HepG2 (cell line): ENCODE results near the gene ARF4. TPM values are rescaled to one million over a fixed set of nuclear protein-coding genes. Genes with fewer than 3 reads are reported as not detected.
A peak's percentile ranks its signal among the peaks of the same experiment; 100 is the strongest.

Experiments
- ARNTL ChIP-seq: sonication (generic); formaldehyde crosslinking; IDR thresholded peaks from 2 replicates; pipeline ENCODE4 v1.4.0; 2020; ENCODE audit warnings: mild to moderate bottlenecking, missing genetic modification reagents
- CCDC6 ChIP-seq: sonication (generic); formaldehyde crosslinking; IDR thresholded peaks from 2 replicates; pipeline ENCODE4 v1.8.1; 2022; ENCODE audit warnings: mild to moderate bottlenecking, missing genetic modification reagents, moderate library complexity
- IRF2 ChIP-seq: IDR thresholded peaks from 2 replicates; pipeline ENCODE4 v1.6.1; 2018; ENCODE audit warnings: missing genetic modification reagents, missing compliant biosample characterization
- NFE2 ChIP-seq: sonication (generic); formaldehyde crosslinking; IDR thresholded peaks from 2 replicates; pipeline ENCODE4 v1.4.0; 2020; ENCODE audit warnings: missing genetic modification reagents
- NFKBIZ ChIP-seq: IDR thresholded peaks from 2 replicates; pipeline ENCODE4 v1.6.1; 2018; ENCODE audit warnings: missing genetic modification reagents, missing compliant biosample characterization
- NFRKB ChIP-seq: fragments of 450-650 bp; IDR thresholded peaks from 2 replicates; pipeline ENCODE4 v1.6.1; 2017
- PRMT3 ChIP-seq: sonication (generic); formaldehyde crosslinking; IDR thresholded peaks from 2 replicates; pipeline ENCODE4 v1.8.1; 2022; ENCODE audit warnings: low read depth, mild to moderate bottlenecking, moderate library complexity, missing genetic modification reagents, borderline replicate concordance
- RFX3 ChIP-seq: IDR thresholded peaks from 2 replicates; pipeline ENCODE4 v1.6.1; 2016; ENCODE audit warnings: missing biosample characterization, missing genetic modification reagents
- SMARCC2 ChIP-seq: fragments of 450-650 bp; IDR thresholded peaks from 2 replicates; pipeline ENCODE4 v1.6.1; 2017; ENCODE audit warnings: antibody characterized with exemption, mild to moderate bottlenecking
- SP2 ChIP-seq: sonication (generic); formaldehyde crosslinking; IDR thresholded peaks from 2 replicates; pipeline ENCODE4 v1.5.1; 2020; ENCODE audit warnings: mild to moderate bottlenecking, missing genetic modification reagents
- TCF12 ChIP-seq, 2 experiments: fragments of 450-650 bp in 1 of 2; sonication (generic) in 1 of 2; formaldehyde crosslinking in 1 of 2; IDR thresholded peaks; 2 replicates each; pipeline versions ENCODE4 v1.6.1 to v1.8.0; 2017 to 2022; ENCODE audit warnings: antibody characterized with exemption in 1 of 2, mild to moderate bottlenecking in 1 of 2, missing genetic modification reagents in 1 of 2, moderate library complexity in 1 of 2
- TEAD2 ChIP-seq: sonication (generic); formaldehyde crosslinking; IDR thresholded peaks from 2 replicates; pipeline ENCODE4 v1.9.0; 2021; ENCODE audit warnings: missing genetic modification reagents
- ZBTB1 ChIP-seq: sonication (generic); formaldehyde crosslinking; IDR thresholded peaks from 2 replicates; pipeline ENCODE4 v1.4.0; 2020; ENCODE audit warnings: missing genetic modification reagents, borderline replicate concordance
- ZBTB44 ChIP-seq: sonication (generic); formaldehyde crosslinking; IDR thresholded peaks from 2 replicates; pipeline ENCODE4 v1.4.0; 2020; ENCODE audit warnings: missing genetic modification reagents
- ZKSCAN1 ChIP-seq: fragments of 150-350 bp; IDR thresholded peaks from 2 replicates; pipeline ENCODE4 v1.6.1; 2014; ENCODE audit warnings: low read length
- ZNF235 ChIP-seq: sonication (generic); formaldehyde crosslinking; IDR thresholded peaks from 2 replicates; pipeline ENCODE4 v1.8.1; 2023; ENCODE audit warnings: mild to moderate bottlenecking, missing genetic modification reagents, borderline replicate concordance
- ZNF264 ChIP-seq: sonication (generic); formaldehyde crosslinking; IDR thresholded peaks from 2 replicates; pipeline ENCODE4 v1.4.0; 2020; ENCODE audit warnings: missing genetic modification reagents
- ZNF274 ChIP-seq: sonication (generic); formaldehyde crosslinking; IDR thresholded peaks from 2 replicates; pipeline ENCODE4 v1.5.1; 2020; ENCODE audit warnings: mild to moderate bottlenecking, missing genetic modification reagents
- ZNF296 ChIP-seq: sonication (generic); formaldehyde crosslinking; conservative IDR thresholded peaks from 2 replicates; pipeline ENCODE4 v1.5.0; 2020; ENCODE audit warnings: mild to moderate bottlenecking, missing genetic modification reagents
- ZNF329 ChIP-seq: sonication (generic); formaldehyde crosslinking; IDR thresholded peaks from 2 replicates; pipeline ENCODE4 v1.9.0; 2021; ENCODE audit warnings: low read depth, mild to moderate bottlenecking, missing genetic modification reagents
- ZNF343 ChIP-seq: sonication (generic); formaldehyde crosslinking; IDR thresholded peaks from 2 replicates; pipeline ENCODE4 v1.4.0; 2020; ENCODE audit warnings: mild to moderate bottlenecking, missing genetic modification reagents
- ZNF512 ChIP-seq: sonication (generic); formaldehyde crosslinking; IDR thresholded peaks from 2 replicates; pipeline ENCODE4 v1.4.0; 2020; ENCODE audit warnings: mild to moderate bottlenecking, missing genetic modification reagents
- ZNF557 ChIP-seq: sonication (generic); formaldehyde crosslinking; IDR thresholded peaks from 2 replicates; pipeline ENCODE4 v1.4.0; 2020; ENCODE audit warnings: missing genetic modification reagents
- ZNF816 ChIP-seq: sonication (generic); formaldehyde crosslinking; IDR thresholded peaks from 2 replicates; pipeline ENCODE4 v1.8.0; 2022; ENCODE audit warnings: missing genetic modification reagents, mild to moderate bottlenecking, borderline replicate concordance
- ZSCAN12 ChIP-seq: sonication (generic); formaldehyde crosslinking; IDR thresholded peaks from 2 replicates; pipeline ENCODE4 v1.9.0; 2021; ENCODE audit warnings: mild to moderate bottlenecking, missing genetic modification reagents
- ZSCAN29 ChIP-seq: sonication (generic); formaldehyde crosslinking; conservative IDR thresholded peaks from 2 replicates; pipeline ENCODE4 v1.4.0; 2020; ENCODE audit warnings: mild to moderate bottlenecking, missing genetic modification reagents
- polyA plus RNA-seq, 8 experiments: library from polyadenylated mRNA; depleted of rRNA in 3 of 8; stranded (reverse) in 7 of 8; unstranded in 1 of 8; fragments of >200 nt; fragmentation: Illumina TruSeq in 4 of 8; extraction: Trizol in 4 of 8; gene quantifications; 2 replicates each; pipeline versions ENCODE4 v1.2.1 to v1.2.3, GENCODE V29; 2011 to 2016; ENCODE audit warnings: low read depth in 4 of 8, missing spikeins in 1 of 8, mixed read lengths in 1 of 8; ENCODE audit not compliant: insufficient read depth in 1 of 8
- total RNA-seq, 5 experiments: library from RNA; depleted of rRNA; stranded (reverse); fragments of >200 nt; fragmentation: Illumina TruSeq; extraction: Trizol; gene quantifications; 2 replicates each; pipeline ENCODE4 v1.2.3, GENCODE V29; 2016; ENCODE audit warnings: low read depth in 1 of 5
- TF ChIP-seq, protein P1 (sequence below): IDR thresholded peaks from 2 replicates; pipeline ENCODE4 v1.6.1; 2016
- TF ChIP-seq, protein P2 (sequence below): sonication (generic); formaldehyde crosslinking; IDR thresholded peaks from 2 replicates; pipeline ENCODE4 v1.4.0; 2020; ENCODE audit warnings: mild to moderate bottlenecking, missing genetic modification reagents

Gene ARF4
- total and polyA plus RNA-seq, 2 of the 13 experiments (the other 11 are each of a cell fraction or from before 2014, with no cell fraction given), result 184 to 250 TPM

DNA sequence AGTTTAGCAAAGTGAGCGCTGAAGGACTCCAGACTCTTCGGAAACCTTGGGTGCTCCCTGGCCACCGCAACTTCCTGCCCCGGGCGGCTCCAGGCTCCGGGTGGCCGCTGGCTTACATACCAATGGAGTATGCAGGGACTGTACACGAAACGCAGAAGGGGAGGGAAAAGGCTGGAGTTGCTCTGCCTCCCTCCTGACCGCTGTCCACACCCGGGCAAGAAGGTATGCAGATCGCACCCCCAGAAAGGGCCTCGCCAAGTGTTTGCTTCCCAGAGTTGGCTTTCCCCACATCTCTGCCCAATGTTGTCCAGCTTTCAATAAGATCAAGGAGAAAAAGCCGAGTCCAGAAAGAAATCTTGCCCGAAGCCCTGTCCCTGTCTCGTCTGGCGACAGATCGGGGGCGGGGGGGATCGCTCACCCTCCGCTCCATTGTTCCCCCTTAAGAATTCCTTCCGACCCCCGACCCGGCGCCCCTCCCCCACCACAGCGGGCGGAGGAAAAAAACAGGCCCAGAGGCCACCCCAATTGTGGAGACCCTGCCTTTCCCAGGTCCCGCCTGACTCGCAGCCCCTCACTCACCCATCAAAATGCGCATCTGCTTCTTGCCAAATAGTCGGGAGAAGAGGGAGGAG, 533 bp downstream of the ARF4 start (continued):
- TF ChIP-seq CCDC6 (CRISPR knock-in tag), result peak; percentile 85; the same call in 1 of the 2 replicates
- TF ChIP-seq ZBTB44 (CRISPR knock-in tag), result no peak
- TF ChIP-seq ARNTL, result no peak
- TF ChIP-seq ZSCAN29, result no peak
- no peak for TF ChIP-seq NFE2
- TF ChIP-seq, protein P1, sequence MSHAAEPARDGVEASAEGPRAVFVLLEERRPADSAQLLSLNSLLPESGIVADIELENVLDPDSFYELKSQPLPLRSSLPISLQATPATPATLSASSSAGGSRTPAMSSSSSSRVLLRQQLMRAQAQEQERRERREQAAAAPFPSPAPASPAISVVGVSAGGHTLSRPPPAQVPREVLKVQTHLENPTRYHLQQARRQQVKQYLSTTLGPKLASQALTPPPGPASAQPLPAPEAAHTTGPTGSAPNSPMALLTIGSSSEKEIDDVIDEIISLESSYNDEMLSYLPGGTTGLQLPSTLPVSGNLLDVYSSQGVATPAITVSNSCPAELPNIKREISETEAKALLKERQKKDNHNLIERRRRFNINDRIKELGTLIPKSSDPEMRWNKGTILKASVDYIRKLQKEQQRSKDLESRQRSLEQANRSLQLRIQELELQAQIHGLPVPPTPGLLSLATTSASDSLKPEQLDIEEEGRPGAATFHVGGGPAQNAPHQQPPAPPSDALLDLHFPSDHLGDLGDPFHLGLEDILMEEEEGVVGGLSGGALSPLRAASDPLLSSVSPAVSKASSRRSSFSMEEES, result no peak
- TF ChIP-seq RFX3 (CRISPR knock-in tag), result no peak
- TF ChIP-seq NFKBIZ (CRISPR knock-in tag), result no peak
- TF ChIP-seq PRMT3, result no peak
- TF ChIP-seq SMARCC2, result no peak
- no peak for TF ChIP-seq ZKSCAN1
- no peak for TF ChIP-seq TCF12 (IDR thresholded peaks at IDR 0.05)
- TF ChIP-seq TCF12 (CRISPR knock-in tag; IDR thresholded peaks at IDR 0.05), result no peak
- TF ChIP-seq ZNF343 (CRISPR knock-in tag), result no peak
- TF ChIP-seq ZNF512, result no peak
- TF ChIP-seq, protein P2, sequence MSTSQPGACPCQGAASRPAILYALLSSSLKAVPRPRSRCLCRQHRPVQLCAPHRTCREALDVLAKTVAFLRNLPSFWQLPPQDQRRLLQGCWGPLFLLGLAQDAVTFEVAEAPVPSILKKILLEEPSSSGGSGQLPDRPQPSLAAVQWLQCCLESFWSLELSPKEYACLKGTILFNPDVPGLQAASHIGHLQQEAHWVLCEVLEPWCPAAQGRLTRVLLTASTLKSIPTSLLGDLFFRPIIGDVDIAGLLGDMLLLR, result no peak
- TF ChIP-seq ZNF296 (CRISPR knock-in tag), result no peak
- no peak for TF ChIP-seq TEAD2 (CRISPR knock-in tag)
- TF ChIP-seq ZSCAN12 (CRISPR knock-in tag), result no peak
- no peak for TF ChIP-seq SP2
- peak; percentile 10; the same call in 1 of the 2 replicates for TF ChIP-seq ZNF329 (CRISPR knock-in tag)
- no peak for TF ChIP-seq ZNF557 (CRISPR knock-in tag)
- TF ChIP-seq ZNF235, result no peak
- no peak for TF ChIP-seq ZNF816
- no peak for TF ChIP-seq ZBTB1
- no peak for TF ChIP-seq ZNF274 (CRISPR knock-in tag)
- no peak for TF ChIP-seq NFRKB
- no peak for TF ChIP-seq ZNF264
- TF ChIP-seq IRF2 (CRISPR knock-in tag), result no peak
